Tibial nerve (tissue), 4 donors: Measurements from ENCODE around the gene MFN1.

Source experiments
- CTCF ChIP-seq, 5 experiments: fragments of 200-600 bp in 3 of 5; fragments of 450-650 bp in 2 of 5; sonication (generic) in 3 of 5; IDR thresholded peaks; one replicate each; pipeline ENCODE4 v1.5.1; 2016 to 2019; ENCODE audit warnings: antibody characterized with exemption in 5 of 5, mild to moderate bottlenecking in 3 of 5, moderate library complexity in 2 of 5
- EP300 ChIP-seq, 2 donors: sonication (generic); formaldehyde crosslinking; IDR thresholded peaks; one replicate each; pipeline ENCODE4 v1.6.1; 2017; ENCODE audit warnings: antibody characterized with exemption in 2 of 2, mild to moderate bottlenecking in 1 of 2
- POLR2A ChIP-seq, 2 donors: fragments of 450-650 bp; IDR thresholded peaks; one replicate each; pipeline ENCODE4 v1.6.1; 2017; ENCODE audit warnings: antibody characterized with exemption in 2 of 2, mild to moderate bottlenecking in 2 of 2, moderate library complexity in 2 of 2

GRCh38 chr3:179304605-179305004 lies 42.9 kb upstream of the MFN1 start:
- TF ChIP-seq CTCF (IDR thresholded peaks at IDR 0.05) (no peak), POLR2A (IDR thresholded peaks at IDR 0.05) (no peak), EP300 (IDR thresholded peaks at IDR 0.05) (no peak)
